GM12878 (cell line): ENCODE results near the gene PRC1. TPM values are rescaled to one million over a fixed set of nuclear protein-coding genes. Genes with fewer than 3 reads are reported as not detected.
A peak's percentile ranks its signal among the peaks of the same experiment; 100 is the strongest.

ENCODE experiments used
- CBX5 ChIP-seq: sonication (generic); IDR thresholded peaks from 2 replicates; pipeline ENCODE4 v1.6.1; 2016; ENCODE audit warnings: low read depth, moderate library complexity, mild to moderate bottlenecking, inconsistent platforms
- ETV6 ChIP-seq, 2 experiments: fragments of 450-650 bp in 1 of 2; IDR thresholded peaks in 1 of 2; conservative IDR thresholded peaks in 1 of 2; 2 replicates each; pipeline ENCODE4 v1.6.1; 2014; ENCODE audit warnings: antibody characterized with exemption in 1 of 2, borderline replicate concordance in 1 of 2, low read depth in 1 of 2, mild to moderate bottlenecking in 1 of 2, moderate library complexity in 1 of 2
- FOXK2 ChIP-seq: fragments of 450-650 bp; IDR thresholded peaks from 2 replicates; pipeline ENCODE4 v1.6.1; 2017; ENCODE audit warnings: mild to moderate bottlenecking, moderate library complexity
- KAT2A ChIP-seq: conservative IDR thresholded peaks from 2 replicates; pipeline ENCODE4 v1.6.1; 2011; ENCODE audit warnings: low read depth, low read length; ENCODE audit not compliant: control insufficient read depth
- NFXL1 ChIP-seq: fragments of 450-650 bp; IDR thresholded peaks from 2 replicates; pipeline ENCODE4 v1.6.1; 2017; ENCODE audit warnings: antibody characterized with exemption, mild to moderate bottlenecking, borderline replicate concordance
- NR2C1 ChIP-seq: fragments of 450-650 bp; IDR thresholded peaks from 2 replicates; pipeline ENCODE4 v1.6.1; 2017; ENCODE audit warnings: antibody characterized with exemption, mild to moderate bottlenecking, moderate library complexity
- POU2F2 ChIP-seq: IDR thresholded peaks from 3 replicates; pipeline ENCODE4 v1.6.1; 2011; ENCODE audit warnings: low read depth, mild to moderate bottlenecking, low read length, borderline replicate concordance
- RAD21 ChIP-seq: IDR thresholded peaks from 2 replicates; pipeline ENCODE4 v1.6.1; 2011; ENCODE audit warnings: mild to moderate bottlenecking, low read depth, low read length, moderate library complexity; ENCODE audit not compliant: insufficient read depth
- SUPT20H ChIP-seq: IDR thresholded peaks from 2 replicates; pipeline ENCODE4 v1.6.1; 2011; ENCODE audit warnings: low read depth, mild to moderate bottlenecking, low read length, moderate library complexity, borderline replicate concordance; ENCODE audit not compliant: control insufficient read depth
- TCF7 ChIP-seq: IDR thresholded peaks from 2 replicates; pipeline ENCODE4 v1.6.1; 2014; ENCODE audit warnings: antibody characterized with exemption, borderline replicate concordance
- ZBED1 ChIP-seq: IDR thresholded peaks from 2 replicates; pipeline ENCODE4 v1.6.1; 2016; ENCODE audit warnings: borderline replicate concordance
- polyA plus RNA-seq, 11 experiments: library from polyadenylated mRNA; depleted of rRNA in 4 of 11; unstranded in 6 of 11; stranded (reverse) in 5 of 11; fragments of >200 nt; fragmentation: Nextera tagmentation in 4 of 11; fragmentation: Illumina TruSeq in 1 of 11; extraction: Ambion mirVana in 4 of 11; extraction: Trizol in 1 of 11; gene quantifications; 1 replicate in 1 of 11; 2 replicates in 10 of 11; pipeline versions ENCODE4 v1.2.1 to v1.2.3, GENCODE V29; 2011 to 2016; ENCODE audit warnings: inconsistent platforms in 2 of 11, missing spikeins in 2 of 11, low read depth in 1 of 11
- total RNA-seq, 4 experiments: library from RNA; depleted of rRNA in 3 of 4; stranded (reverse); fragments of >200 nt in 3 of 4; fragmentation: Illumina TruSeq in 1 of 4; extraction: Trizol in 1 of 4; gene quantifications; 2 replicates each; pipeline versions ENCODE4 v1.2.1 to v1.2.3, GENCODE V29; 2013 to 2021
- TF ChIP-seq, protein P1 (sequence below): IDR thresholded peaks from 2 replicates; pipeline ENCODE4 v1.6.1; 2011; ENCODE audit warnings: mild to moderate bottlenecking, low read depth, low read length, moderate library complexity; ENCODE audit not compliant: insufficient replicate concordance
- TF ChIP-seq, protein P2 (sequence below): fragments of 450-650 bp; formaldehyde crosslinking; IDR thresholded peaks from 2 replicates; pipeline ENCODE4 v1.4.0; 2022; ENCODE audit warnings: mild to moderate bottlenecking, moderate library complexity
- TF ChIP-seq, protein P3 (sequence below): fragments of 450-650 bp; formaldehyde crosslinking; IDR thresholded peaks from 2 replicates; pipeline ENCODE4 v1.5.0; 2022; ENCODE audit warnings: mild to moderate bottlenecking, missing genetic modification characterization
- TF ChIP-seq, protein P4 (sequence below): fragments of 450-650 bp; IDR thresholded peaks from 2 replicates; pipeline ENCODE4 v1.6.1; 2018; ENCODE audit warnings: borderline replicate concordance, mild to moderate bottlenecking; ENCODE audit not compliant: partially characterized antibody
- TF ChIP-seq, protein P5 (sequence below): IDR thresholded peaks from 2 replicates; pipeline ENCODE4 v1.6.1; 2012; ENCODE audit warnings: low read length, inconsistent platforms

PRC1 gene
- total and polyA plus RNA-seq, 10 of the 15 experiments (the other 5 are each of a cell fraction or from before 2014, with no cell fraction given), result 100 to 241 (median 131) TPM

DNA sequence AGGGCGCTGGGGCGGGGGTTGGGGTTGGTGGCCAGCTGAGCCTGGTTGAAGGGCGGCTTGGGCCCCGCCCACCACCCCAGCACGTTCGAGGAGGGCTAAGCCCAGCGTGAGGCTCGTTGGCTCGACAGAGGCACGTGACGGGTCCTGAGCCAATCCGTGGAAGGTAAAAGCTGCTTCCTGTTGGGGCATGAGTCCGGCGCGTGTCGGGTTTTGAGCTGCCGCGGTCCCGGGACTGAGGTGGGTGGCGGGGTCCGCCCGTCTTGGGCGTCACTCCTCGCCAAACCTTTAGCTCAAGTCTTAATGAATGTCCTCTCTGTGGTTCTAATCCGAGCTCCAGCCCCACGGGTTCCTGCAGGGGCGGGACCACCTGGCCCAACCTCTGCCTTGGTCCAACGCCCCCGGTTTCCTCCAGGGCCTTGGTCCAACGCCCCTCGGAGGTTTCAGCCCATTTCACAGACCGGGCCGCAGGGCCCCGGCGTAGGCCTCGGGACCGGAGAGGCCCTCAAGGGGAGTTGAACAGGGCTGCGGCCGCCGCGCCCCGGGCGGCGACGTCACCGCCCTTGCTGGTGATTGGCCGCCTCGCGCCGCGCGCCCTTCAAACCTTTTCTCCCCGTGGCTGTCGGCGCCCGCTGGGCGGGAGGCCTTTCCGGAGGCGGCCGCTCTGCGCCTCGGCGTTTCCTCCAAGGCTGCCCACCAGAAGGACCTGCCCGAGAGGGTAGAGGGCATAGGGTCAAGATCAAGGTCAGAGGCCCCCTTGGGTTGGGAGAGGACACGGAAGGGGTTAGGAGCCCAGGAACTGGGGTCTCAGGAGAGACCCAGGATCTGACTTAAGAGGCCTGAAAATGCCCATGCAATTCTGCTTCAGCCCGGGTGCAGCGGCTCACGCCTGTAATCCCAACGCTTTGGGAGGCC, 39.4 kb downstream of the PRC1 start, which contains the start of gene RCCD1 (continued):
- TF ChIP-seq, protein P1, sequence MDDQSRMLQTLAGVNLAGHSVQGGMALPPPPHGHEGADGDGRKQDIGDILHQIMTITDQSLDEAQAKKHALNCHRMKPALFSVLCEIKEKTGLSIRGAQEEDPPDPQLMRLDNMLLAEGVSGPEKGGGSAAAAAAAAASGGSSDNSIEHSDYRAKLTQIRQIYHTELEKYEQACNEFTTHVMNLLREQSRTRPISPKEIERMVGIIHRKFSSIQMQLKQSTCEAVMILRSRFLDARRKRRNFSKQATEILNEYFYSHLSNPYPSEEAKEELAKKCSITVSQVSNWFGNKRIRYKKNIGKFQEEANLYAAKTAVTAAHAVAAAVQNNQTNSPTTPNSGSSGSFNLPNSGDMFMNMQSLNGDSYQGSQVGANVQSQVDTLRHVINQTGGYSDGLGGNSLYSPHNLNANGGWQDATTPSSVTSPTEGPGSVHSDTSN, result no peak
- no peak for TF ChIP-seq ETV6 (conservative IDR thresholded peaks at IDR 0.05 in 1 of 2, IDR thresholded peaks at IDR 0.05 in 1 of 2; ENCODE audit: borderline replicate concordance in 1 of 2, low read depth in 1 of 2)
- TF ChIP-seq POU2F2, result peak; percentile 59; the same call in 2 of the 3 replicates
- no peak for TF ChIP-seq TCF7
- TF ChIP-seq, protein P2, sequence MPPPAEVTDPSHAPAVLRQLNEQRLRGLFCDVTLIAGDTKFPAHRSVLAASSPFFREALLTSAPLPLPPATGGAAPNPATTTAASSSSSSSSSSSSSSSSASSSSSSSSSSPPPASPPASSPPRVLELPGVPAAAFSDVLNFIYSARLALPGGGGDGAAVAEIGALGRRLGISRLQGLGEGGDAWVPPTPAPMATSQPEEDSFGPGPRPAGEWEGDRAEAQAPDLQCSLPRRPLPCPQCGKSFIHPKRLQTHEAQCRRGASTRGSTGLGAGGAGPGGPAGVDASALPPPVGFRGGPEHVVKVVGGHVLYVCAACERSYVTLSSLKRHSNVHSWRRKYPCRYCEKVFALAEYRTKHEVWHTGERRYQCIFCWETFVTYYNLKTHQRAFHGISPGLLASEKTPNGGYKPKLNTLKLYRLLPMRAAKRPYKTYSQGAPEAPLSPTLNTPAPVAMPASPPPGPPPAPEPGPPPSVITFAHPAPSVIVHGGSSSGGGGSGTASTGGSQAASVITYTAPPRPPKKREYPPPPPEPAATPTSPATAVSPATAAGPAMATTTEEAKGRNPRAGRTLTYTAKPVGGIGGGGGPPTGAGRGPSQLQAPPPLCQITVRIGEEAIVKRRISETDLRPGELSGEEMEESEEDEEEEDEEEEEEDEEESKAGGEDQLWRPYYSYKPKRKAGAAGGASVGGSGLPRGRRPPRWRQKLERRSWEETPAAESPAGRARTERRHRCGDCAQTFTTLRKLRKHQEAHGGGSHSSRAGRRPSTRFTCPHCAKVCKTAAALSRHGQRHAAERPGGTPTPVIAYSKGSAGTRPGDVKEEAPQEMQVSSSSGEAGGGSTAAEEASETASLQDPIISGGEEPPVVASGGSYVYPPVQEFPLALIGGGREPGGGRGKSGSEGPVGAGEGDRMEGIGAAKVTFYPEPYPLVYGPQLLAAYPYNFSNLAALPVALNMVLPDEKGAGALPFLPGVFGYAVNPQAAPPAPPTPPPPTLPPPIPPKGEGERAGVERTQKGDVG (CRISPR knock-in tag), result no peak
- TF ChIP-seq RAD21, result no peak
- TF ChIP-seq, protein P3, sequence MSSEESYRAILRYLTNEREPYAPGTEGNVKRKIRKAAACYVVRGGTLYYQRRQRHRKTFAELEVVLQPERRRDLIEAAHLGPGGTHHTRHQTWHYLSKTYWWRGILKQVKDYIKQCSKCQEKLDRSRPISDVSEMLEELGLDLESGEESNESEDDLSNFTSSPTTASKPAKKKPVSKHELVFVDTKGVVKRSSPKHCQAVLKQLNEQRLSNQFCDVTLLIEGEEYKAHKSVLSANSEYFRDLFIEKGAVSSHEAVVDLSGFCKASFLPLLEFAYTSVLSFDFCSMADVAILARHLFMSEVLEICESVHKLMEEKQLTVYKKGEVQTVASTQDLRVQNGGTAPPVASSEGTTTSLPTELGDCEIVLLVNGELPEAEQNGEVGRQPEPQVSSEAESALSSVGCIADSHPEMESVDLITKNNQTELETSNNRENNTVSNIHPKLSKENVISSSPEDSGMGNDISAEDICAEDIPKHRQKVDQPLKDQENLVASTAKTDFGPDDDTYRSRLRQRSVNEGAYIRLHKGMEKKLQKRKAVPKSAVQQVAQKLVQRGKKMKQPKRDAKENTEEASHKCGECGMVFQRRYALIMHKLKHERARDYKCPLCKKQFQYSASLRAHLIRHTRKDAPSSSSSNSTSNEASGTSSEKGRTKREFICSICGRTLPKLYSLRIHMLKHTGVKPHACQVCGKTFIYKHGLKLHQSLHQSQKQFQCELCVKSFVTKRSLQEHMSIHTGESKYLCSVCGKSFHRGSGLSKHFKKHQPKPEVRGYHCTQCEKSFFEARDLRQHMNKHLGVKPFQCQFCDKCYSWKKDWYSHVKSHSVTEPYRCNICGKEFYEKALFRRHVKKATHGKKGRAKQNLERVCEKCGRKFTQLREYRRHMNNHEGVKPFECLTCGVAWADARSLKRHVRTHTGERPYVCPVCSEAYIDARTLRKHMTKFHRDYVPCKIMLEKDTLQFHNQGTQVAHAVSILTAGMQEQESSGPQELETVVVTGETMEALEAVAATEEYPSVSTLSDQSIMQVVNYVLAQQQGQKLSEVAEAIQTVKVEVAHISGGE (CRISPR knock-in tag), result no peak
- no peak for TF ChIP-seq KAT2A
- TF ChIP-seq, protein P4, sequence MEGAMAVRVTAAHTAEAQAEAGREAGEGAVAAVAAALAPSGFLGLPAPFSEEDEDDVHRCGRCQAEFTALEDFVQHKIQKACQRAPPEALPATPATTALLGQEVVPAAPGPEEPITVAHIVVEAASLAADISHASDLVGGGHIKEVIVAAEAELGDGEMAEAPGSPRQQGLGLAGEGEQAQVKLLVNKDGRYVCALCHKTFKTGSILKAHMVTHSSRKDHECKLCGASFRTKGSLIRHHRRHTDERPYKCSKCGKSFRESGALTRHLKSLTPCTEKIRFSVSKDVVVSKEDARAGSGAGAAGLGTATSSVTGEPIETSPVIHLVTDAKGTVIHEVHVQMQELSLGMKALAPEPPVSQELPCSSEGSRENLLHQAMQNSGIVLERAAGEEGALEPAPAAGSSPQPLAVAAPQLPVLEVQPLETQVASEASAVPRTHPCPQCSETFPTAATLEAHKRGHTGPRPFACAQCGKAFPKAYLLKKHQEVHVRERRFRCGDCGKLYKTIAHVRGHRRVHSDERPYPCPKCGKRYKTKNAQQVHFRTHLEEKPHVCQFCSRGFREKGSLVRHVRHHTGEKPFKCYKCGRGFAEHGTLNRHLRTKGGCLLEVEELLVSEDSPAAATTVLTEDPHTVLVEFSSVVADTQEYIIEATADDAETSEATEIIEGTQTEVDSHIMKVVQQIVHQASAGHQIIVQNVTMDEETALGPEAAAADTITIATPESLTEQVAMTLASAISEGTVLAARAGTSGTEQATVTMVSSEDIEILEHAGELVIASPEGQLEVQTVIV, result peak; percentile 58
- TF ChIP-seq ZBED1, result no peak
- TF ChIP-seq NFXL1, result no peak
- TF ChIP-seq FOXK2, result no peak
- TF ChIP-seq CBX5, result no peak
- TF ChIP-seq SUPT20H, result no peak
- TF ChIP-seq NR2C1, result peak; percentile 25; the same call in 1 of the 2 replicates
- TF ChIP-seq, protein P5, sequence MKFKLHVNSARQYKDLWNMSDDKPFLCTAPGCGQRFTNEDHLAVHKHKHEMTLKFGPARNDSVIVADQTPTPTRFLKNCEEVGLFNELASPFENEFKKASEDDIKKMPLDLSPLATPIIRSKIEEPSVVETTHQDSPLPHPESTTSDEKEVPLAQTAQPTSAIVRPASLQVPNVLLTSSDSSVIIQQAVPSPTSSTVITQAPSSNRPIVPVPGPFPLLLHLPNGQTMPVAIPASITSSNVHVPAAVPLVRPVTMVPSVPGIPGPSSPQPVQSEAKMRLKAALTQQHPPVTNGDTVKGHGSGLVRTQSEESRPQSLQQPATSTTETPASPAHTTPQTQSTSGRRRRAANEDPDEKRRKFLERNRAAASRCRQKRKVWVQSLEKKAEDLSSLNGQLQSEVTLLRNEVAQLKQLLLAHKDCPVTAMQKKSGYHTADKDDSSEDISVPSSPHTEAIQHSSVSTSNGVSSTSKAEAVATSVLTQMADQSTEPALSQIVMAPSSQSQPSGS, result peak; percentile 80
